Activated CD4-positive, alpha-beta T cell treated with anti-CD3 and anti-CD28 coated beads, Interleukin-2, amount 10 ng/mL, durations not matched to agents 7 days and 5 days (primary cell): ENCODE data around the gene RALGAPA1. TPM values are rescaled to one million over a fixed set of nuclear protein-coding genes. Genes with fewer than 3 reads are reported as not detected.
"Not testable (repeated sequence)": the region's sequence is repeated elsewhere in the genome, so short reads cannot be mapped to it uniquely, and the experiment has no call there.

ENCODE experiments used
- CTCF ChIA-PET: fragments of 350-600 bp; sonication (Branson Sonifier 250); formaldehyde crosslinking; loops from one replicate; lab custom pipeline; 2021; ENCODE audit warnings: antibody characterized with exemption; lab: Charles Lee
- POLR2A ChIA-PET: fragments of 350-600 bp; sonication (Branson Sonifier 250); formaldehyde crosslinking; loops from one replicate; lab custom pipeline; 2021; ENCODE audit warnings: antibody characterized with exemption; lab: Charles Lee
- DNase-seq: peaks from one replicate; pipeline ENCODE4 v3.0.0-alpha.2; 2020
- H3K27ac Mint-ChIP-seq: one replicate; pipeline ENCODE4 v1.8.0; 2021; ENCODE audit warnings: mild to moderate bottlenecking, moderate library complexity, mixed read lengths
- H3K27me3 Mint-ChIP-seq: one replicate; pipeline ENCODE4 v1.8.0; 2021; ENCODE audit warnings: mixed read lengths
- H3K36me3 Mint-ChIP-seq: one replicate; pipeline ENCODE4 v1.8.0; 2021; ENCODE audit warnings: low read depth, mixed read lengths
- H3K4me1 Mint-ChIP-seq: one replicate; pipeline ENCODE4 v1.8.0; 2021; ENCODE audit warnings: mixed read lengths
- H3K4me3 Mint-ChIP-seq: one replicate; pipeline ENCODE4 v1.8.0; 2021; ENCODE audit warnings: mild to moderate bottlenecking, moderate library complexity, mixed read lengths
- H3K9me3 Mint-ChIP-seq: one replicate; pipeline ENCODE4 v1.8.0; 2021; ENCODE audit warnings: mixed read lengths
- total RNA-seq, 2 experiments: library from RNA; stranded (reverse); gene quantifications; one replicate each; pipeline ENCODE4 v1.2.3, GENCODE V29; 2021

RALGAPA1 gene
- total RNA-seq, 2 experiments from 2014 or later: 32.5 to 35.6 TPM

- Mint-ChIP-seq H3K9me3 (no peaks in the 10 kb centered on the region), H3K36me3 (no peaks in the 10 kb centered on the region), H3K27ac (no peak overlapping the region), H3K4me1 (no peaks in the 10 kb centered on the region), H3K4me3 (no peak overlapping the region), H3K27me3 (no peaks in the 10 kb centered on the region)
- POLR2A ChIA-PET: no interaction called here
- CTCF ChIA-PET: interaction anchor here (0.6 kb wide), 2 partner anchors 16 to 396 kb away, joined by 3 to 4 read pairs; no protein-coding TSS in a partner anchor
- DNase-seq: peak; percentile 88
Observed at GRCh38 chr14:35814371-35815005, 5.4 kb upstream of the RALGAPA1 start.

GRCh38 chr14:35810963-35811362 lies 1.9 kb upstream of the RALGAPA1 start:
- H3K9me3 Mint-ChIP-seq: no peaks in the 10 kb centered on the region
- POLR2A ChIA-PET: no interaction called here
- no peaks in the 10 kb centered on the region for H3K36me3 Mint-ChIP-seq
- H3K4me1 Mint-ChIP-seq: peaks cover 25% of the 10 kb centered on the region
- H3K27me3 Mint-ChIP-seq: no peaks in the 10 kb centered on the region
- no peak for DNase-seq
- no peak overlapping the region for H3K27ac Mint-ChIP-seq
- CTCF ChIA-PET: no interaction called here
- H3K4me3 Mint-ChIP-seq: no peak overlapping the region

GRCh38 chr14:35809597-35809996 lies 502 bp upstream of the RALGAPA1 start:
- no peak for DNase-seq
- Mint-ChIP-seq H3K9me3 (no peaks in the 10 kb centered on the region), H3K36me3 (no peaks in the 10 kb centered on the region), H3K4me3 (peak overlapping the region; percentile 98), H3K4me1 (peaks cover 27% of the 10 kb centered on the region), H3K27ac (no peak overlapping the region), H3K27me3 (no peaks in the 10 kb centered on the region)
- ChIA-PET CTCF (interaction anchor here (0.8 to 1.9 kb wide), 5 partner anchors 9 to 25 kb away, joined by 3 to 7 read pairs (median 3); no protein-coding TSS in a partner anchor), POLR2A (no interaction called here)

GRCh38 chr14:35808076-35808637 lies 938 bp downstream of the RALGAPA1 start:
- ChIA-PET POLR2A (no interaction called here), CTCF (interaction anchor here (0.6 kb wide), 1 partner anchor 1558 kb away, joined by 5 read pairs; no protein-coding TSS in a partner anchor)
- Mint-ChIP-seq H3K9me3 (no peaks in the 10 kb centered on the region), H3K4me3 (peak overlapping the region; percentile 98), H3K36me3 (peaks cover under 1% of the 10 kb centered on the region), H3K27ac (peak overlapping the region; percentile 97), H3K27me3 (no peaks in the 10 kb centered on the region), H3K4me1 (peaks cover 27% of the 10 kb centered on the region)
- no peak for DNase-seq

DNA sequence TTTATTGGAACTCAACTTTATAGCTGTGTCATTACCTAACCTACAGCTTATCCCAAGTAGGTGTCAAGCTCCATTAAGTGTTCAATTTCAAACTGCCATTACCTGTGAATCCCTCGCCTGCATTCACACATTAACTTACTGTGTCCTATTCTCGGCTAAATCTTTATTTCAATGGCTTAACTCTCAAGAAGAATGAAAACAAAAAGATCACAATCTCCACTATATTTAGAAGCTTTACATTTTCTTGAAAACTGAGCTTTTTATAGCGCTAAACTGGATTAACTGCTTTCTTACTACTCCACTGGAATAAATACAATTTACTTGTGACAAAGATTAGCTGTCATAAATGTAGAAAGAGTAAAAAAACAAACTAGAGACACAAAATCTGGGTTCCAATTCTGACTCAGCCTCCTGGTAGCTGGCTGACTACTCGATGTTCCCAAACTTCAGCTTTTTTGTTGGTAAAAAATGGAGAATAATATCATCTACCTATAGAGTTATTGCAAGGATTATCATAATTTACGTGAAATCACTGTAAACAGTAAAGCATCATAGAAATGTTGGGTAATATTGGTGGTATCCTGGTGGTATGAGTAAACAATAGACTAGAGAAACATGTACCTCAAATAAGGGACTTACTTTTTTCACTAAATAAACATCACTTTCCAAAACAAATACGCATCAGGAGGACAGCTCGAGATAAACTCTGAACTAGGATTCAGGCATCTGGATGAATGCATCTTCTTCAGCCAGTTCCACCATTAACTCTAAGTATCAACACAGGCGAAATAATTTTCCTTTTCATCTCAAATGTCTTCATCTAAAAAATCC lies 1.7 kb downstream of the RALGAPA1 start:
- Mint-ChIP-seq H3K27me3 (no peaks in the 10 kb centered on the region), H3K27ac (peak overlapping the region; percentile 97), H3K36me3 (peaks cover 4% of the 10 kb centered on the region), H3K4me3 (peak overlapping the region; percentile 98), H3K9me3 (no peaks in the 10 kb centered on the region), H3K4me1 (peaks cover 29% of the 10 kb centered on the region)
- ChIA-PET CTCF (interaction anchor here (0.6 to 0.9 kb wide), 3 partner anchors 14 to 1557 kb away, joined by 3 to 5 read pairs (median 3); no protein-coding TSS in a partner anchor), POLR2A (no interaction called here)
- no peak for DNase-seq

DNA sequence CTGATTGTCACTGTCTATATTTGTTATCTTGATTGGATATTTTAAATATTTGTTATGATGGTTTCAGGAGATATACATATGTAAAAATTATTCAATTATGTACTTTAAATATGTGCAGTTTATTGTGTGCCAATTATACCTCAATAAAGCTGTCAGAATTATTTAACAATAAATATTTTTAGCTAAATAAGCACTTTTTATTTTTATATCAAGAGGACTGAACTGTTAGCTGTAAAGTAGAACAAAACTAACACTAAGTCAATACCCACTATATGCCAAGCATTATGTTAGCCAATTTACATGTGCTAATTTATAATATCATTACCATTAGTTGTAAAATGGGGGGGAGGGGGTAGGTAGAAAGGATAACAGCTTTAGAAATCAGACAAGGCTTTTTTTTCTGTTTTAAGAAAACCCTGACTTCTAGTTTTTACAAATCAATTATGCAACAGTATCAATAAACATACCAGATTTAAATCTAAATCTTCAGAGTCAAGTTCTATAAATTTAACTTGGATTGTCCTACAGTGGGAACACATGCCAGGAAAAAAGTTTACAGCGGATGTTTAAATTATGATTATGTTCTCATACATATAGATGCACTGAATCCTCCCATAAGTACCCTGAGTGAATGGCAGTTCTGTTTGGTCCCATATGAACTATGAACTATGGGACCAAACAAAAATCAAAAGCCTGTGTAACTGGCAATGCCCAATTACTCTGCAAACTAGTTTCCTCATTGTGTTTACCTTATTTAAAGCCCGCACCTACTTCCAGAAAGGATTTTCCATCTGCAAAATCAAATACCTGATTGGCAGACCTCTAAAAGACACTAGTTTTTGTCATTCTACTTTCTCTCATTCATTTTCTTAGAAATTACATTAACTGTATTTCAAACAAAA lies 2.8 kb downstream of the RALGAPA1 start:
- ChIA-PET POLR2A (no interaction called here), CTCF (interaction anchor here (0.9 kb wide), 3 partner anchors 9 to 22 kb away, joined by 3 read pairs; no protein-coding TSS in a partner anchor)
- H3K27me3 Mint-ChIP-seq: no peaks in the 10 kb centered on the region
- no peak for DNase-seq
- peaks cover 4% of the 10 kb centered on the region for H3K36me3 Mint-ChIP-seq
- no peaks in the 10 kb centered on the region for H3K9me3 Mint-ChIP-seq
- peaks cover 29% of the 10 kb centered on the region for H3K4me1 Mint-ChIP-seq
- H3K4me3 Mint-ChIP-seq: no peak overlapping the region
- no peak overlapping the region for H3K27ac Mint-ChIP-seq

GRCh38 chr14:35797796-35798195 lies 11.3 kb downstream of the RALGAPA1 start:
- H3K4me3 Mint-ChIP-seq: no peak overlapping the region
- no peaks in the 10 kb centered on the region for H3K27me3 Mint-ChIP-seq
- peaks cover 15% of the 10 kb centered on the region for H3K4me1 Mint-ChIP-seq
- H3K9me3 Mint-ChIP-seq: no peaks in the 10 kb centered on the region
- ChIA-PET POLR2A (no interaction called here), CTCF (interaction anchor here (0.7 to 2.0 kb wide), 5 partner anchors 8 to 24 kb away, joined by 3 to 6 read pairs (median 3); partner anchors contain the start of gene RALGAPA1)
- H3K27ac Mint-ChIP-seq: no peak overlapping the region
- peaks cover under 1% of the 10 kb centered on the region for H3K36me3 Mint-ChIP-seq
- no peak for DNase-seq

DNA sequence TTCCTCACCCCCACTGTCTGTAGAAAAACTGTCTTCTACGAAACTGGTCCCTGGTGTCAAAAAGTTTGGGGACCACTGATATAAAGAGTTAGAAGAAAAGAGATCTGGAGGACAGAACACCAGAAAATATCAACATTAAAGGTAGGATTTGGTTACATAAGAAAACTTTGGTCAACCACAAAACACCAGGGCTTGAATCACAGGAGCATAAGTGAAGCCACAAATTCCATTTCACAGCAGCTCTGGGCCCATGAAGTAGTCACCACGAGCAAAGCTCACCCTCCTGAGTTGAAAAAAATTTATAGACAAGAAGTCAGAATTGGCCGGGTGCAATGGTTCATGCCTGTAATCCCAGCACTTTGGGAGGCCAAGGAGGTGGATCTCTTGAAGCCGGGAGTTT lies 19.4 kb downstream of the RALGAPA1 start:
- Mint-ChIP-seq H3K36me3 (peaks cover 8% of the 10 kb centered on the region), H3K4me3 (no peak overlapping the region), H3K4me1 (peaks cover 17% of the 10 kb centered on the region), H3K9me3 (no peaks in the 10 kb centered on the region), H3K27ac (no peak overlapping the region), H3K27me3 (no peaks in the 10 kb centered on the region)
- DNase-seq: no peak
- POLR2A ChIA-PET: no interaction called here
- CTCF ChIA-PET: interaction anchor here (0.9 kb wide), 1 partner anchor 28 kb away, joined by 3 read pairs; no protein-coding TSS in a partner anchor

GRCh38 chr14:35786856-35787255 lies 22.2 kb downstream of the RALGAPA1 start:
- peaks cover 17% of the 10 kb centered on the region for H3K4me1 Mint-ChIP-seq
- CTCF ChIA-PET: interaction anchor here (1.7 kb wide), 1 partner anchor 92 kb away, joined by 3 read pairs; no protein-coding TSS in a partner anchor
- H3K27ac Mint-ChIP-seq: no peak overlapping the region
- no peaks in the 10 kb centered on the region for H3K27me3 Mint-ChIP-seq
- no peak for DNase-seq
- POLR2A ChIA-PET: no interaction called here
- H3K9me3 Mint-ChIP-seq: peaks cover 1% of the 10 kb centered on the region
- H3K36me3 Mint-ChIP-seq: peaks cover 14% of the 10 kb centered on the region
- no peak overlapping the region for H3K4me3 Mint-ChIP-seq

GRCh38 chr14:35783699-35784098 lies 25.4 kb downstream of the RALGAPA1 start:
- Mint-ChIP-seq H3K4me1 (peaks cover 3% of the 10 kb centered on the region), H3K36me3 (peaks cover 21% of the 10 kb centered on the region), H3K4me3 (no peak overlapping the region), H3K9me3 (peaks cover 15% of the 10 kb centered on the region), H3K27me3 (no peaks in the 10 kb centered on the region), H3K27ac (no peak overlapping the region)
- POLR2A ChIA-PET: no interaction called here
- CTCF ChIA-PET: no interaction called here
- DNase-seq: no peak

GRCh38 chr14:35779368-35779767 lies 29.7 kb downstream of the RALGAPA1 start:
- Mint-ChIP-seq H3K27me3 (no peaks in the 10 kb centered on the region), H3K4me1 (no peaks in the 10 kb centered on the region), H3K9me3 (peaks cover 15% of the 10 kb centered on the region), H3K4me3 (no peak overlapping the region), H3K27ac (no peak overlapping the region), H3K36me3 (peaks cover 17% of the 10 kb centered on the region)
- DNase-seq: no peak
- CTCF ChIA-PET: no interaction called here
- POLR2A ChIA-PET: no interaction called here

GRCh38 chr14:35777550-35777949 lies 31.5 kb downstream of the RALGAPA1 start:
- POLR2A ChIA-PET, CTCF ChIA-PET, H3K4me3 Mint-ChIP-seq, H3K27me3 Mint-ChIP-seq, H3K4me1 Mint-ChIP-seq, H3K27ac Mint-ChIP-seq, DNase-seq: not testable (repeated sequence)
- H3K9me3 Mint-ChIP-seq: peaks cover 15% of the 10 kb centered on the region
- H3K36me3 Mint-ChIP-seq: peaks cover 16% of the 10 kb centered on the region
